ENCODE data around the gene PAK5. TPM values are rescaled to one million over a fixed set of nuclear protein-coding genes. Genes with fewer than 3 reads are reported as not detected.

The PAK5 gene
- total and polyA plus RNA-seq, 2 of the 13 experiments (the other 11 are each of a cell fraction or from before 2014, with no cell fraction given): not detected

DNA sequence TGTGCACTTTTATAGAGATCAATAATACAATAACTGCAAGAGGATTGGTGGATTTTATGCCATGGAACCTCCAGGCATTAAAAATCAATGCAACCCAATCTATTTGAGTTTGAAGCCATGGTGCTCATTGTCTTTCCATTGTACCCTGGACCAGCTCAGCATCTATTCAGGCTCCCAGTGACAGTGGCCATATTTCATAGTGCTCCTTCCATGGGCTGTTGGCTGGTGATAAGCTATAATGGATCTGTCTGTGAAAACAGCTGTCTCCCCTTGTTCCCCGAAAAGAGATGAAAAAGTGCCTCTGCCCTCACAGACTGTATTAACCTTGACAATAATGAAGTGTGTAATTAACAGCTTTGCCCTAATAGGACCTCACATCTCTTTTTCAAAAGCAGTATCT, 250.2 kb downstream of the PAK5 start:
- H3K4me3 ChIP-seq (replicated peaks in 1 of 3; ENCODE audit: insufficient read depth in 1 of 3, low read depth in 2 of 3, low read length in 3 of 3): no peak overlapping the region
- H3K79me2 ChIP-seq (ENCODE audit: insufficient read depth, low read length): no peaks in the 10 kb centered on the region
- H4K20me1 ChIP-seq (ENCODE audit: insufficient read depth, low read length): no peaks in the 10 kb centered on the region
- no peak overlapping the region for H3K4me2 ChIP-seq (ENCODE audit: low read depth, low read length)
- H3K9ac ChIP-seq (ENCODE audit: insufficient read depth, low read depth, low read length): no peak overlapping the region
- intact Hi-C loops (cut with micrococcal nuclease; ENCODE audit: unreplicated experiment): no loop called here
- H3K36me3 ChIP-seq (replicated peaks in 1 of 2; ENCODE audit: control insufficient read depth in 1 of 2, insufficient read depth in 2 of 2, low read length in 2 of 2): no peaks in the 10 kb centered on the region
- no peak for FAIRE-seq
- TF ChIP-seq FOXO1 (CRISPR knock-in tag; IDR thresholded peaks at IDR 0.05) (no peak), PRPF4 (IDR thresholded peaks at IDR 0.05; ENCODE audit: low read depth, low read length, poor library complexity, severe bottlenecking) (no peak), ZNF616 (CRISPR knock-in tag; IDR thresholded peaks at IDR 0.05; ENCODE audit: low read depth) (no peak), KDM1A (CRISPR knock-in tag; IDR thresholded peaks at IDR 0.05) (no peak), ELF1 (CRISPR knock-in tag; IDR thresholded peaks at IDR 0.05) (no peak), KAT8 (CRISPR knock-in tag; IDR thresholded peaks at IDR 0.05) (no peak), HNRNPUL1 (IDR thresholded peaks at IDR 0.05; ENCODE audit: low read depth, low read length) (no peak), ZNF552 (CRISPR knock-in tag; IDR thresholded peaks at IDR 0.05; ENCODE audit: borderline replicate concordance) (no peak), BCL6 (CRISPR knock-in tag; IDR thresholded peaks at IDR 0.05) (no peak), ZNF891 (CRISPR knock-in tag; IDR thresholded peaks at IDR 0.05) (no peak), ZNF335 (CRISPR knock-in tag; IDR thresholded peaks at IDR 0.05) (no peak), ZC3H13 (CRISPR knock-in tag; IDR thresholded peaks at IDR 0.05) (no peak), ZNF17 (CRISPR knock-in tag; IDR thresholded peaks at IDR 0.05) (no peak), ZMYM4 (CRISPR knock-in tag; IDR thresholded peaks at IDR 0.05) (no peak)
- TF ChIP-seq, protein P1, sequence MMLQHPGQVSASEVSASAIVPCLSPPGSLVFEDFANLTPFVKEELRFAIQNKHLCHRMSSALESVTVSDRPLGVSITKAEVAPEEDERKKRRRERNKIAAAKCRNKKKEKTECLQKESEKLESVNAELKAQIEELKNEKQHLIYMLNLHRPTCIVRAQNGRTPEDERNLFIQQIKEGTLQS (CRISPR knock-in tag; IDR thresholded peaks at IDR 0.05): no peak
- TF ChIP-seq, protein P2, sequence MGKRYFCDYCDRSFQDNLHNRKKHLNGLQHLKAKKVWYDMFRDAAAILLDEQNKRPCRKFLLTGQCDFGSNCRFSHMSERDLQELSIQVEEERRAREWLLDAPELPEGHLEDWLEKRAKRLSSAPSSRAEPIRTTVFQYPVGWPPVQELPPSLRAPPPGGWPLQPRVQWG (CRISPR knock-in tag; IDR thresholded peaks at IDR 0.05; ENCODE audit: borderline replicate concordance, low read depth): no peak
- TF ChIP-seq, protein P3, sequence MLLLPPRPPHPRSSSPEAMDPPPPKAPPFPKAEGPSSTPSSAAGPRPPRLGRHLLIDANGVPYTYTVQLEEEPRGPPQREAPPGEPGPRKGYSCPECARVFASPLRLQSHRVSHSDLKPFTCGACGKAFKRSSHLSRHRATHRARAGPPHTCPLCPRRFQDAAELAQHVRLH (CRISPR knock-in tag; IDR thresholded peaks at IDR 0.05; ENCODE audit: borderline replicate concordance, low read depth): no peak
- TF ChIP-seq, protein P4, sequence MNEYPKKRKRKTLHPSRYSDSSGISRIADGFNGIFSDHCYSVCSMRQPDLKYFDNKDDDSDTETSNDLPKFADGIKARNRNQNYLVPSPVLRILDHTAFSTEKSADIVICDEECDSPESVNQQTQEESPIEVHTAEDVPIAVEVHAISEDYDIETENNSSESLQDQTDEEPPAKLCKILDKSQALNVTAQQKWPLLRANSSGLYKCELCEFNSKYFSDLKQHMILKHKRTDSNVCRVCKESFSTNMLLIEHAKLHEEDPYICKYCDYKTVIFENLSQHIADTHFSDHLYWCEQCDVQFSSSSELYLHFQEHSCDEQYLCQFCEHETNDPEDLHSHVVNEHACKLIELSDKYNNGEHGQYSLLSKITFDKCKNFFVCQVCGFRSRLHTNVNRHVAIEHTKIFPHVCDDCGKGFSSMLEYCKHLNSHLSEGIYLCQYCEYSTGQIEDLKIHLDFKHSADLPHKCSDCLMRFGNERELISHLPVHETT (CRISPR knock-in tag; conservative IDR thresholded peaks at IDR 0.05): no peak
- H2AFZ ChIP-seq (ENCODE audit: low read length): no peak overlapping the region
- ChIA-PET CTCF (ENCODE audit: low intra/inter-chr PET ratio, low total read pairs) (no interaction called here), POLR2A (no interaction called here)
- in situ Hi-C loops (cut with HindIII; ENCODE audit: extremely low pct_ligation_motif_present, low pct_unique_long_range_greater_than_20kb): no loop called here
- H3K4me1 ChIP-seq (ENCODE audit: insufficient read depth, low read length): no peaks in the 10 kb centered on the region
- ATAC-seq: no peak
- DNase-seq (ENCODE audit: low spot score): no peak
- no peaks in the 10 kb centered on the region for H3K9me3 ChIP-seq (ENCODE audit: low read length)
- BruUV-seq (replicated peaks): no TSS peak
- H3K27ac ChIP-seq (ENCODE audit: extremely low read length, insufficient read depth, low read length): no peak overlapping the region
- WGBS (ENCODE audit: low lambda C conversion rate): 6% methylated on average over 1 of the region's 1 CpG
- H3K27me3 ChIP-seq (ENCODE audit: control insufficient read depth in 1 of 2, insufficient read depth in 2 of 2, low read length in 2 of 2): no peaks in the 10 kb centered on the region; a peak in 1 of 5 replicates
